ENCODE data around the gene EVA1A. TPM values are rescaled to one million over a fixed set of nuclear protein-coding genes. Genes with fewer than 3 reads are reported as not detected.

EVA1A gene
- total and polyA plus RNA-seq, 2 of the 8 experiments (the other 6 are each of a cell fraction or from before 2014, with no cell fraction given): 2.4 to 4.3 TPM

DNA sequence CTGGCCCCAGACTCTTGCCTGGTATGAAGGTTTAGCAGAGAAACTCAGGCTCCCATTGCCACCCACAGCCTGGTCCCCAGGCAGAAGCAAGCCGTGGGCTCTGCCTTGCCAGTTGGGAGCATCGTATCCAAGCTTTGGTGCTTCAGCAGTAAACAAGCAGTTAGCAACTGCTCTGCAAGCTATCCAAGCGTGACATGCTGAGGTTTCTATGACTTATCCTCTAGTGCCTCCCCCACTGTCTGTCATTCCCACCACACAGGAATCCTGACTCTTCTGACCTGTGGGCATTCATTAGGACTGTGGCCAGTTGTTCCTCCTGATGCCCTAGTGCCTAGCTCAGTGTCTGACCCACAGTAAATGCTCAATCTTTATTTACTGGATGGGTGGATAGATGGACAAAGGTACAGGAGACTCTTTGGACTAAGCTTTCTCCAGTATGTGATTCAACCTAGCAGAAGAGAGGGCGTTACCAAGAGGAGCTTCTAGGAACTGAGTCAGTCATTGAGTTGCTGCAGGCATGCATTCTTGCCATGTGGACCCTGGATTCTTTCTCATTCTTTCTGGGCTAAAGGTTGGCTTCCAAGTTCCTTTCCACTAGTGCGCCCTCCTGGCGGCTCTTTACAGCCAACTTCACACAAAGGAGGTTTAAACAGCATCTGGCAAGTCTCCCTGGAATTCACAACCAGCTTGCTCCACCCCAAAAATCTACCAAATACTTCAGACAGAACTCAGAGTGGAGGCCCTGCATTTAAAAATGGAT lies 45.2 kb upstream of the EVA1A start:
- Histone ChIP-seq H4K5ac (ENCODE audit: insufficient read length, low read depth, low read length) (no peak overlapping the region), H3K27me3 (replicated peaks in 1 of 4; ENCODE audit: control insufficient read depth in 3 of 4, extremely low read depth in 1 of 4, insufficient read depth in 3 of 4, low read length in 3 of 4) (no peaks in the 10 kb centered on the region; a peak in 2 of 7 replicates), H2BK5ac (ENCODE audit: low read depth, low read length) (no peak overlapping the region), H4K8ac (ENCODE audit: extremely low read depth, insufficient read depth, low read length) (no peak overlapping the region), H2BK20ac (ENCODE audit: low read length) (no peak overlapping the region), H3K36me3 (ENCODE audit: control insufficient read depth in 2 of 4, insufficient read depth in 4 of 4, low read length in 3 of 4) (no peaks in the 10 kb centered on the region; a peak in 1 of 8 replicates), H3K56ac (replicated peaks; ENCODE audit: insufficient read length, low read depth, low read length) (no peak overlapping the region), H3K18ac (ENCODE audit: extremely low read depth, low read length) (no peak overlapping the region; the same call in 1 of the 2 replicates), H2BK120ac (replicated peaks; ENCODE audit: low read depth, low read length) (no peak overlapping the region), H2BK15ac (ENCODE audit: low read length) (no peak overlapping the region), H3K4ac (replicated peaks; ENCODE audit: insufficient read length, low read depth, low read length) (no peak overlapping the region), H4K20me1 (replicated peaks in 1 of 2; ENCODE audit: control insufficient read depth in 1 of 2, insufficient read depth in 2 of 2, low read length in 2 of 2) (no peaks in the 10 kb centered on the region), H3K4me3 (ENCODE audit: extremely low read depth in 1 of 4, insufficient read depth in 2 of 4, low read depth in 3 of 4, low read length in 4 of 4) (no peak overlapping the region), H3K9me3 (ENCODE audit: insufficient read depth in 2 of 2, low read depth in 1 of 2, low read length in 1 of 2) (no peaks in the 10 kb centered on the region), H2AFZ (ENCODE audit: low read length) (no peak overlapping the region), H3K9ac (replicated peaks in 1 of 4; ENCODE audit: extremely low read depth in 1 of 4, low read depth in 3 of 4, low read length in 3 of 4) (no peak overlapping the region), H3K79me1 (ENCODE audit: low read depth, low read length) (no peaks in the 10 kb centered on the region), H2BK12ac (ENCODE audit: low read depth, low read length) (0 out of 2 replicates have a peak overlapping the region, but pooled peaks have one; percentile 29), H3K23me2 (ENCODE audit: low read depth, low read length) (peaks cover under 1% of the 10 kb centered on the region; the same call in 1 of the 2 replicates), H3K23ac (ENCODE audit: insufficient read length) (no peak overlapping the region), H3K4me1 (replicated peaks in 1 of 4; ENCODE audit: control insufficient read depth in 3 of 4, insufficient read depth in 4 of 4, low read length in 3 of 4) (peaks cover 0 to 4% (median 2%) of the 10 kb centered on the region in 4 experiments; a peak in 4 of 7 replicates), H3K4me2 (ENCODE audit: insufficient read depth in 1 of 2, low read depth in 2 of 2, low read length in 2 of 2) (no peak overlapping the region), H3K27ac (ENCODE audit: low read depth, low read length) (no peak overlapping the region), H3K79me2 (ENCODE audit: control insufficient read depth in 1 of 2, insufficient read depth in 2 of 2, low read length in 2 of 2) (no peaks in the 10 kb centered on the region), H4K91ac (replicated peaks; ENCODE audit: insufficient read length, low read length) (no peak overlapping the region), H3K14ac (ENCODE audit: insufficient read length) (no peak overlapping the region), H2AK5ac (ENCODE audit: low read depth, low read length) (no peak overlapping the region; the same call in 1 of the 2 replicates)
- WGBS, 2 experiments (ENCODE audit: extremely low coverage in 1 of 2, insufficient coverage in 1 of 2, insufficient read length in 1 of 2, insufficient replicate concordance in 2 of 2, low coverage in 1 of 2, low lambda C conversion rate in 2 of 2, missing lambda C conversion rate in 1 of 2): 86% methylated on average over 6 of the region's 6 CpGs; no CpG with 5 or more reads in 1 of the 2 experiments
- ChIA-PET POLR2A (ENCODE audit: partially characterized antibody) (no interaction called here), CTCF (ENCODE audit: partially characterized antibody) (interaction anchor here (0.7 to 5.8 kb wide), 8 partner anchors 10 to 140 kb away, joined by 3 to 54 read pairs (median 4); no protein-coding TSS in a partner anchor)
- FAIRE-seq (no peak), DNase-seq (ENCODE audit: low read depth in 1 of 2, low spot score in 2 of 2) (no peak)
- peak in 1 of 2 experiments; percentile 8; a peak in 1 of 4 replicates for TF ChIP-seq RAD21 (IDR thresholded peaks at IDR 0.05 in 1 of 2, conservative IDR thresholded peaks at IDR 0.05 in 1 of 2; ENCODE audit: low read depth in 2 of 2, low read length in 2 of 2)
- TF ChIP-seq HDAC2 (IDR thresholded peaks at IDR 0.05; ENCODE audit: borderline replicate concordance in 1 of 2, low read depth in 2 of 2, low read length in 2 of 2): no peak

All from H1 (cell line).